GM19455 (cell line): ENCODE measurements around the gene GPC1.

Source experiments
- ATAC-seq: cut with Tn5 transposase; IDR thresholded peaks from one replicate; pipeline ENCODE4 v1.9.1; 2021; ENCODE audit not compliant: unreplicated experiment

Gene GPC1

GRCh38 chr2:240465268-240465764 lies 29.9 kb downstream of the GPC1 start:
- ATAC-seq: no peak

- ATAC-seq: no peak
Observed at GRCh38 chr2:240465765-240466578, 30.5 kb downstream of the GPC1 start.

GRCh38 chr2:240466579-240467148 lies 31.2 kb downstream of the GPC1 start:
- ATAC-seq: no peak

DNA sequence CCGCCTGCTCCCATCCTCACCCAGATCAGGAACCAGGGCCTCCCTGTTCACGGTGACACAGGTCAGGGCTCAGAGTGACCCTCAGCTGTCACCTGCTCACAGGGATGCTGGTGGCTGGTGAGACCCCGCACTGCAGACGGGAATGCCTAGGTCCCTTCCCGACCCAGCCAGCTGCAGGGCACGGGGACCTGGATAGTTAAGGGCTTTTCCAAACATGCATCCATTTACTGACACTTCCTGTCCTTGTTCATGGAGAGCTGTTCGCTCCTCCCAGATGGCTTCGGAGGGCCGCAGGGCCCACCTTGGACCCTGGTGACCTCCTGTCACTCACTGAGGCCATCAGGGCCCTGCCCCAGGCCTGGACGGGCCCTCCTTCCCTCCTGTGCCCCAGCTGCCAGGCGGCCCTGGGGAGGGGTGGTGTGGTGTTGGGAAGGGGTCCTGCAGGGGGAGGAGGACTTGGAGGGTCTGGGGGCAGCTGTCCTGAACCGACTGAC lies 31.7 kb downstream of the GPC1 start:
- no peak for ATAC-seq

- no peak for ATAC-seq
Observed at GRCh38 chr2:240467659-240468302, 32.3 kb downstream of the GPC1 start.

DNA sequence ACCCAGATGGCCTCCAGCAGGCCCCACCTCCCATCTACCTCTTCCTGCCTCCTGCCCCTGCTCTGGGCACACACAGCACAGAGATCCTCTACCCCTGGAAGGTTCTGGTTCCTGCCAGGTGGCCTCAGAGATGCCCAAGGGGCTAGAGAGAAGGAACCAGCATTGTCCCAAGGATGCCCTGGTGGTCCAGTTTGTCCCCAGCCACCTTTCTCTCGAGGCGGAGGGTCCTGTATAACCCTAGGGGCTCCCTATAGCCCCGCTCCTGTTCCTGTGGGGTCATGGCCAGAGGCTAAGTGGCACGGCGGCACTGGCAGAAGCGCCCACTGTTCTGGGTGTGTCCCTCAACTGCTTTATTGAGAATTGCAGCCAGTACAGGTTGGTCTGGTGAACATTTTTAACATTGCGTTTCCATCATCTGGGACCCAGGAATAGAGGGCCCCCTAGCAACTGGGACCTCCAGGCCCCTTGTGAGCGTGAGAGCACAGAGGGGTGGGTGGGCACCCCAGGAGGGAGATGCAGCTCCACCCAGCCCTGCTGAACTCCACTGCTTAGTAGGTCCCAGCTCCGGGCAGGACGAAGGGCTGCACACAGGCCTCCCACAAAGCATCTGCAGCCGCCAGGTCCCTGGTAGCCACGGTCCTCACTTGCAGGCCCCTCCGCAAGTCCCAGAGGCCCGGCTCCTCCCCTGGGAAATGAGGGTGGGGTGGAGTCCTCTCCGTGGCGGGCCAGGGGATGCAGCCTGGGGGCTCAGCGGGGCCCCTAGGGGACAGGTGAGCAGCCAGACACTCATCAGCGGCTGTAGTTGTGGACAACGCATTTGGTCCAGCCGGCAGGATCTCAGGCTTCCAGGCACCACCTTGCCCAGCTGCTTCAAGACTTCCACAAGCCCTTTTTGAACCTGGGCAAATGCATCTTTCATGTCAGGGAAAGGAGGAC lies 33.1 kb downstream of the GPC1 start:
- no peak for ATAC-seq

GRCh38 chr2:240469239-240469636 lies 33.8 kb downstream of the GPC1 start:
- ATAC-seq: no peak

DNA sequence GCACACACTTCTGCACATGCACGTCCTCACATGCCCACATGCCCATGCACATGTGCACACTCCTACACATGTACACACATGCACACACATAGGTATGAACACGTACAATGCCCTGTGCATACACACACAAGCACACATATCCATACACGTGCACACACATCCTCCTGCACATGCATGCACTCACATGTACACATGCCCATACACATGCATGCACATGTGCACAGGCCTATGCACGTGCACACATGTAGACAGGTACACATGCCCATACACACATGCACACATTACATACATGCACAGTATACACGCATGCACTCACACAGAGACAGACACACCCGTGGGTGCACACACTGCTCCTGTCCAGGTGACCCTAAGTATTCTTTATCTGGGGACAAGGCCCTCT lies 34.3 kb downstream of the GPC1 start:
- ATAC-seq: no peak

GRCh38 chr2:240472078-240472790 lies 36.8 kb downstream of the GPC1 start:
- no peak for ATAC-seq

DNA sequence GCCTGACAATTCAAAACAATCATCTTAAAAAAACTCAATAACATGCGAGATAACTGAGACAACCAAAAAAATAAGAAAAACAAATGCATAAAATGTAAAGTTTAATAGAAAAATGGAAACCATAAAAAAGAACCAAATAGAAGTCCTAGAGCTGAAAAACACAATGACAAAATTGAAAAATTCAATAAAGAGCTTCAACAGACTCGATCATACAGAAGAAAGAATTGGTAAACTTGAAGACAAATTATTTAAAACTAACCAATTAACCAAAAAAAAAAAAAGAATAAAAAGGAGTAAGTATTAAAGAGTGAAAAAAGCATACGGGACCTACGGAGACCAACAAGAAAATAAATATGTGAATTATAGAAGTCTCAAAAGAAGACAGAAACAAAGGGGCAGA lies 37.7 kb downstream of the GPC1 start:
- no peak for ATAC-seq

GRCh38 chr2:240477916-240478315 lies 42.5 kb downstream of the GPC1 start:
- ATAC-seq: no peak

GRCh38 chr2:240478346-240479110 lies 43.1 kb downstream of the GPC1 start:
- no peak for ATAC-seq

GRCh38 chr2:240479111-240479501 lies 43.6 kb downstream of the GPC1 start:
- ATAC-seq: no peak

GRCh38 chr2:240480834-240481623 lies 45.6 kb downstream of the GPC1 start:
- ATAC-seq: no peak

DNA sequence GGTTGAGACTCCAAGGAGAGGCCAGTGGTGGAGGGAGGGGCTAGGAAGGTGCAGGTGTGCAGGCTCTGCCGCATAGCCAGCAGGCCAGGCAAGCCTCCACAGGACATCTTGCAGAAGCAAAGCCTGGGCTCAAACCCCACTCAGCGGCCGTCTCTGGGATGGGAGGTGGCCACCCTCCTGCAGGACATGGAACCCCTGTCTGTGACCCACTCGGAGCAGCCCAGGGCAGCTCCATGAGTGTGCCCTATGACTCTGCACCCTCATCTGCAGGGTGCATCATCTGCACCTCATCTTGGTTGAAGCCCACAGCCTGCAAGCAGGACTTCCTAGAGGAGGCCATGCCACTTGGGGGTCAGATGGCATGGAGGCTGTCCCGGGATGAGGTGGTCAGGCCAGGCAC lies 46.3 kb downstream of the GPC1 start:
- no peak for ATAC-seq

GRCh38 chr2:240482141-240482540 lies 46.7 kb downstream of the GPC1 start:
- ATAC-seq: no peak

DNA sequence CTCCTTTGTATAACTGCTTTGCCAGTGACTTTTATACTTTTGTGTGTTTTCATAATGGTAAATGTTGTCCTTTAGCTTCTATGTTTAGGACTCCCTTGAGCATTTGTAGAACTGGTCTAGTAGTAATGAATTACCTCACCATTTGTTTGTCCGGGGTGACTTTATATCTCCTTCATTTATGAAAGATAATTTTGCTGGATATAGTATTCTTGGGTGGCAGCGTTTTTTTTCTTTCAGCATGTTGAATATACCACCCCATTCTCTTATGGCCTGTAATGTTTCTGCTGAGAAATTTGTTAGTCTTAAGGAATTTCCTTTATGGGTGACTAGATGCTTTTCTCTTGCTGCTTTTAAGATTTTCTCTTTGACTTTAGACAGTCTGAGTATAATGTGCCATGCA lies 56.0 kb downstream of the GPC1 start:
- ATAC-seq: no peak

GRCh38 chr2:240494194-240494793 lies 58.8 kb downstream of the GPC1 start:
- ATAC-seq: no peak
